ENCODE results near the gene SURF1. TPM values are rescaled to one million over a fixed set of nuclear protein-coding genes. Genes with fewer than 3 reads are reported as not detected.
"Not testable (repeated sequence)": the region's sequence is repeated elsewhere in the genome, so short reads cannot be mapped to it uniquely, and the experiment has no call there.

SURF1 gene
- polyA plus RNA-seq, 6 donors from 2014 or later = 77.6 to 142 (median 94.1) TPM

GRCh38 chr9:133342570-133342969 lies 13.7 kb downstream of the SURF1 start:
- Mint-ChIP-seq H3K36me3 (peaks cover 22 to 30% of the 10 kb centered on the region in 2 donors), H3K27me3 (no peaks in the 10 kb centered on the region), H3K9me3 (peaks cover 0 to 10% (median 0%) of the 10 kb centered on the region in 7 donors), H3K4me3 (peak overlapping the region in 1 of 8 donors; percentile 63), H3K4me1 (peaks cover 53 to 70% (median 60%) of the 10 kb centered on the region in 3 donors), H3K27ac (peak overlapping the region in 2 of 6 donors; percentile 91)
- no peak for ATAC-seq (ENCODE audit: low read depth in 2 of 2)
- DNase-seq = no peak

GRCh38 chr9:133342069-133342406 lies 14.2 kb downstream of the SURF1 start:
- DNase-seq (no peak), ATAC-seq (ENCODE audit: low read depth in 2 of 2) (no peak)
- Mint-ChIP-seq H3K36me3 (peaks cover 22 to 30% of the 10 kb centered on the region in 2 donors), H3K4me1 (peaks cover 51 to 67% (median 61%) of the 10 kb centered on the region in 3 donors), H3K27ac (peak overlapping the region in 4 of 6 donors; percentile 52 to 91 (median 74)), H3K27me3 (no peaks in the 10 kb centered on the region), H3K9me3 (peaks cover 0 to 10% (median 0%) of the 10 kb centered on the region in 7 donors), H3K4me3 (peak overlapping the region in 6 of 8 donors; percentile 20 to 75 (median 46))

GRCh38 chr9:133341369-133342068 lies 14.8 kb downstream of the SURF1 start:
- Mint-ChIP-seq H3K36me3 (peaks cover 22 to 30% of the 10 kb centered on the region in 2 donors), H3K4me1 (peaks cover 46 to 66% (median 61%) of the 10 kb centered on the region in 3 donors), H3K27me3 (no peaks in the 10 kb centered on the region), H3K9me3 (peaks cover 0 to 10% (median 0%) of the 10 kb centered on the region in 7 donors), H3K4me3 (peak overlapping the region in 7 of 8 donors; percentile 20 to 75 (median 64)), H3K27ac (peak overlapping the region; percentile 32 to 94 (median 74))
- ATAC-seq (ENCODE audit: low read depth in 2 of 2) (no peak), DNase-seq (no peak)

GRCh38 chr9:133340916-133341315 lies 15.4 kb downstream of the SURF1 start:
- peaks cover 43 to 66% (median 61%) of the 10 kb centered on the region in 3 donors for H3K4me1 Mint-ChIP-seq

GRCh38 chr9:133340256-133340655 lies 16.0 kb downstream of the SURF1 start:
- Mint-ChIP-seq H3K4me3 (peak overlapping the region; percentile 33 to 81 (median 69)), H3K4me1 (peaks cover 47 to 71% (median 67%) of the 10 kb centered on the region in 3 donors), H3K27me3 (no peaks in the 10 kb centered on the region), H3K27ac (peak overlapping the region; percentile 74 to 97 (median 90)), H3K9me3 (peaks cover 0 to 10% (median 0%) of the 10 kb centered on the region in 7 donors), H3K36me3 (peaks cover 22 to 30% of the 10 kb centered on the region in 2 donors)
- peak; percentile 47 to 51 for ATAC-seq (ENCODE audit: low read depth in 2 of 2)
- DNase-seq = peak; percentile 55

More at GRCh38 chr9:133340916-133341315, 15.4 kb downstream of the SURF1 start:
- peak overlapping the region; percentile 27 to 94 (median 82) for H3K27ac Mint-ChIP-seq
- H3K27me3 Mint-ChIP-seq = no peaks in the 10 kb centered on the region
- no peak for DNase-seq
- H3K9me3 Mint-ChIP-seq = peaks cover 0 to 10% (median 0%) of the 10 kb centered on the region in 7 donors
- ATAC-seq (ENCODE audit: low read depth in 2 of 2) = no peak
- H3K36me3 Mint-ChIP-seq = peaks cover 22 to 30% of the 10 kb centered on the region in 2 donors
- peak overlapping the region in 7 of 8 donors; percentile 12 to 83 (median 73) for H3K4me3 Mint-ChIP-seq

GRCh38 chr9:133339641-133340040 lies 16.6 kb downstream of the SURF1 start:
- DNase-seq (no peak), ATAC-seq (ENCODE audit: low read depth in 2 of 2) (no peak)
- H3K4me1 Mint-ChIP-seq = peaks cover 50 to 76% (median 70%) of the 10 kb centered on the region in 3 donors
- peaks cover 0 to 10% (median 0%) of the 10 kb centered on the region in 7 donors for H3K9me3 Mint-ChIP-seq
- H3K36me3 Mint-ChIP-seq = peaks cover 22 to 30% of the 10 kb centered on the region in 2 donors
- H3K27ac Mint-ChIP-seq = peak overlapping the region in 5 of 6 donors; percentile 67 to 97 (median 94)
- H3K27me3 Mint-ChIP-seq = no peaks in the 10 kb centered on the region
- peak overlapping the region in 7 of 8 donors; percentile 43 to 86 (median 73) for H3K4me3 Mint-ChIP-seq

DNA sequence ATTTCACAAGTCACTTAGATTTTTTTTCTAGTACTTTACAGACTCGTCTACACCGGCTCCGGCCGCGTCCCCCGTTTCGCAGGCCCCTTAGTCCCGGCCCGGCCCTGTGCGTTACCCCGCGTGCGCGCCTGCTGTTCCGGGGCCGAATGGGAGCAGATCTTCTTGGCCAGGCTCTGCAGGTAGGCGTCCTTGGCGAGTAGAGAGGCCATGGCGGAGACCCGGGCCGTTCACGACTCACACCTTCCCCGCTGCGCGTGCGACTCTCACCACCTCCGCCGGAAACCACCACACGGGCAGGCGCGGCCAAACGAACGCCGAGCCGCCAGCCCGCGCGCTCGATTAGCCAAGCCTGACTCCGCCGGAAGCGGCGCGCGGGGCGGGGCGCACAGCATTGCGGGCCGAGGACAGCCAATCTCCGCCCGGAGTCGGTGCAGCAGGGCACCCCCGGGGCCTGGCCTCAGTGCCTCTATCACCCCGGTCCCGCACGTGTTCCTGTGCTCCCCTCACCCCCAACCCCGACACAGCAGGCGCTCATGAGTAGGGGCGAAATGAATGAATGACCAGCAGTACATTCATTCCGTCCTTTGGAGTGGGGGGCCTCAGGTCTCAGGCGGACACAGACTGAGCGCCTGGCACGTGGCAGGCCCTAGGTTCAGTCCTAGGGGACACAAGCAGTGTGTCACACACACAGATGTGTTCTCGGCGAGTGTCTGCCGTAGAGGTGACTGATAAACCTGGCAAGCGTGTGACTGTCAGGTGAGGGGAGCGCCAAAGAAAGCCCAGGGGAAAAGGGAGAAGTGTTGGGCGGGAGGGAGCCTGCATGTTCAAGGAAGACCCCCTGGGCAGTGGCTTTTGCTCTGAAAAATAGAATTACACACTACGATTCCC lies 20.1 kb downstream of the SURF1 start, which contains the start of gene SURF6:
SURF6 (minus strand) TSS at position 265 of the 888 bp plus-strand sequence; CDS start at position 209, 56 bp downstream.
- ATAC-seq (ENCODE audit: low read depth in 2 of 2) = peak; percentile 87 to 88

GRCh38 chr9:133334888-133335287 lies 21.4 kb downstream of the SURF1 start:
- DNase-seq; ATAC-seq (ENCODE audit: low read depth in 2 of 2); H3K27me3 Mint-ChIP-seq; H3K9me3 Mint-ChIP-seq: not testable (repeated sequence)
- Mint-ChIP-seq H3K36me3 (peaks cover 12 to 18% of the 10 kb centered on the region in 2 donors), H3K27ac (peak overlapping the region in 2 of 6 donors; percentile 87 to 88), H3K4me3 (peak overlapping the region; percentile 88 to 98 (median 97)), H3K4me1 (peaks cover 35 to 70% (median 62%) of the 10 kb centered on the region in 3 donors)

More for the DNA sequence above, 20.1 kb downstream of the SURF1 start, which contains the start of gene SURF6:
- peak; percentile 94 for DNase-seq
- H3K4me1 Mint-ChIP-seq = peaks cover 47 to 75% (median 70%) of the 10 kb centered on the region in 3 donors
- peak within 1 kb of the TSS; percentile 78 to 98 (median 94) for H3K27ac Mint-ChIP-seq
- H3K9me3 Mint-ChIP-seq = peaks cover 0 to 10% (median 0%) of the 10 kb centered on the region in 7 donors
- peaks cover 23% of the 10 kb centered on the region in 2 donors for H3K36me3 Mint-ChIP-seq
- no peaks in the 10 kb centered on the region for H3K27me3 Mint-ChIP-seq
- H3K4me3 Mint-ChIP-seq = peak within 1 kb of the TSS; percentile 88 to 98 (median 97)

- Mint-ChIP-seq H3K4me3 (peak overlapping the region in 7 of 8 donors; percentile 9 to 98 (median 63)), H3K9me3 (no peaks in the 10 kb centered on the region), H3K4me1 (peaks cover 32 to 70% (median 58%) of the 10 kb centered on the region in 3 donors), H3K27ac (peak overlapping the region in 1 of 6 donors; percentile 54), H3K27me3 (no peaks in the 10 kb centered on the region), H3K36me3 (peaks cover 5 to 10% of the 10 kb centered on the region in 2 donors)
- DNase-seq (no peak), ATAC-seq (ENCODE audit: low read depth in 2 of 2) (no peak)
Observed at GRCh38 chr9:133334161-133334560, 22.1 kb downstream of the SURF1 start.

DNA sequence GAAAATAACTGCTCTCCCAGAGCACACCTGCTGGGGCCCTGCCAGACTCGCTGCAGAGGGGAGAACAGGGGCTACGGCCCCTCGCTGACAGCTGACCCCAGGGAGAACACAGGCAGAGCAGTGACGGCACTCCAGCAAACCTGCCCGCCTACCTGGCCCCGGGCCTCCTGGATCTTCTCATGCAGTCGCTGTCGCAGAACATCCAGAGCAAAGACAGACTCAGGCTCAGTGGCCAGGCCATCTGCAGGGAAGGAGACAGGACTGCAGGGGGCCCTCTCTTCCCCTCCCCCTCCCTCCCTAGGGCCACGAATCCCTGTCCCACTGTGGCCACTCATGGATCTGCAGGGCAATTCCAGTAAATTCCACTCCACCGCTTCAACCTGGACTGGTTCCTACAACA lies 22.7 kb downstream of the SURF1 start:
- no peak overlapping the region for H3K27ac Mint-ChIP-seq
- peaks cover 0 to 7% of the 10 kb centered on the region in 2 donors for H3K36me3 Mint-ChIP-seq
- DNase-seq (no peak), ATAC-seq (ENCODE audit: low read depth in 2 of 2) (no peak)
- H3K4me1 Mint-ChIP-seq = peaks cover 33 to 67% (median 56%) of the 10 kb centered on the region in 3 donors
- no peaks in the 10 kb centered on the region for H3K9me3 Mint-ChIP-seq
- no peaks in the 10 kb centered on the region for H3K27me3 Mint-ChIP-seq
- H3K4me3 Mint-ChIP-seq = peak overlapping the region in 5 of 8 donors; percentile 30 to 97 (median 63)

DNA sequence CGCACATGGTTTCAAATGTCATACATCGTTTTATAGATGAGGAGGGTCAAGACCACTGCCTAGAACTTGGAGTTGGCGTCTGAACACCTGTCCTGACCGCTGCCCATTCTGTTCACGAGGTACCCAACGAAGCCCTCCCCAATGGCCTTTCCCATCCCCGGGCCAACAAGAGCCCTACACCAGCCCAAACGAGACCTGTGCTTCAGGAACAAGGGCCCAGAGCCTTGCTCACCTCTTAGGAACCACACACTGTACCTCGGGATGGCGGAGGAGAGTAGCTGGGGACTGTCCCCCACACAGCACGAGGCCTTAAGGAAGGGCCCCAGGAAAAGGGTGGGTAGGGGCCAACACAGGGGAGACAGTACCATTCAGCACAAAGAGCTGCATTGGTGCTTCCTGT lies 23.3 kb downstream of the SURF1 start:
- H3K27me3 Mint-ChIP-seq = no peaks in the 10 kb centered on the region
- peaks cover 35 to 66% (median 56%) of the 10 kb centered on the region in 3 donors for H3K4me1 Mint-ChIP-seq
- ATAC-seq (ENCODE audit: low read depth in 2 of 2) (no peak), DNase-seq (no peak)
- H3K9me3 Mint-ChIP-seq = no peaks in the 10 kb centered on the region
- peak overlapping the region in 1 of 6 donors; percentile 62 for H3K27ac Mint-ChIP-seq
- H3K36me3 Mint-ChIP-seq = peaks cover 0 to 7% of the 10 kb centered on the region in 2 donors
- peak overlapping the region in 4 of 8 donors; percentile 49 to 71 (median 58) for H3K4me3 Mint-ChIP-seq

- H3K4me1 Mint-ChIP-seq = peaks cover 32 to 61% (median 56%) of the 10 kb centered on the region in 3 donors
- DNase-seq (no peak), ATAC-seq (ENCODE audit: low read depth in 2 of 2) (no peak)
- H3K4me3 Mint-ChIP-seq = peak overlapping the region in 1 of 8 donors; percentile 62
- H3K36me3 Mint-ChIP-seq = peaks cover 0 to 7% of the 10 kb centered on the region in 2 donors
- no peaks in the 10 kb centered on the region for H3K27me3 Mint-ChIP-seq
- no peaks in the 10 kb centered on the region for H3K9me3 Mint-ChIP-seq
- H3K27ac Mint-ChIP-seq = peak overlapping the region in 1 of 6 donors; percentile 88
Observed at GRCh38 chr9:133332381-133332730, 23.9 kb downstream of the SURF1 start.
